Activated CD4-positive, alpha-beta T cell treated with anti-CD3 and anti-CD28 coated beads, Interleukin-2, amount 50 U/mL, for 24 hours (primary cell): Measurements from ENCODE around the gene SLC25A33.

Source experiments
- DNase-seq, 2 donors: peaks; one replicate each; pipeline ENCODE4 v3.0.0-alpha.2; 2020; ENCODE audit warnings: low read depth in 1 of 2, low spot score in 1 of 2

Gene SLC25A33

DNA sequence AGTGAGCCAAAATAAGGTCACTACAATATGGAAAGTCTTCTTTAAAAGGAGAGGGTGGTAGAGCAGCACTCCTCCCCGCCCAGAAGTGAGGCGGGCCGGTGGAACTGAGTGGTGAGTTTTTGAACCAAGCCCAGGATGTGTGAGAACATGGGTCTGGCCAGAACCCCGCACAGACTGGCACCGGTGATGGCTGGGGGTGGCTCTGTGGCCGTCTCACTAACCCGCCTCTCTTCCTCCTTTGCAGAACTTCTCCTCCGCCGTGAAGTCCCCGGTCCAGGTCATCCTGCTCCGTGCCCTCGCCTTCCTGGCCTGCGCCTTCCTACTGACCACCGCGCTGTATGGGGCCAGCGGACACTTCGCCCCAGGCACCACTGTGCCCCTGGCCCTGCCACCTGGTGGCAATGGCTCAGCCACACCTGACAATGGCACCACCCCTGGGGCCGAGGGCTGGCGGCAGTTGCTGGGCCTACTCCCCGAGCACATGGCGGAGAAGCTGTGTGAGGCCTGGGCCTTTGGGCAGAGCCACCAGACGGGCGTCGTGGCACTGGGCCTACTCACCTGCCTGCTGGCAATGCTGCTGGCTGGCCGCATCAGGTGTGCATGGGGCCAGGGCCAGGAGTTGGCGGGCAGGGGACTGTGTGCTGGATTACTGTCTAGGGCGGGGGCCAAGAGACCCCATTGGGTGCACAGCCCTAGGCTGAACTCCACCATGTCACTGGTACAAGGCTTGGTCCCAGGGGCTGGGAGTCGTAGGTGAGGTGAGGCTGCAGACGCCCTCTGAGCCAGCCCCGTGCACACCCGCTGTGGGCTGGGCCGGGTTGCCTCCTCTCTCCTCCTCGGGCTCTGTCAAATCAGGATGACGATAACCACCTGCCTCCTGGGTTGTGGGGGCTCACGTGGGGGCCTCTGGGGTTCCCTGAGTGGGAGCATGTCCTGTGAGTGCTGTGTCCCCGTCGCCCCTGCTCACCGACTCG is 61.9 kb downstream of the SLC25A33 start:
- no peak for DNase-seq

DNA sequence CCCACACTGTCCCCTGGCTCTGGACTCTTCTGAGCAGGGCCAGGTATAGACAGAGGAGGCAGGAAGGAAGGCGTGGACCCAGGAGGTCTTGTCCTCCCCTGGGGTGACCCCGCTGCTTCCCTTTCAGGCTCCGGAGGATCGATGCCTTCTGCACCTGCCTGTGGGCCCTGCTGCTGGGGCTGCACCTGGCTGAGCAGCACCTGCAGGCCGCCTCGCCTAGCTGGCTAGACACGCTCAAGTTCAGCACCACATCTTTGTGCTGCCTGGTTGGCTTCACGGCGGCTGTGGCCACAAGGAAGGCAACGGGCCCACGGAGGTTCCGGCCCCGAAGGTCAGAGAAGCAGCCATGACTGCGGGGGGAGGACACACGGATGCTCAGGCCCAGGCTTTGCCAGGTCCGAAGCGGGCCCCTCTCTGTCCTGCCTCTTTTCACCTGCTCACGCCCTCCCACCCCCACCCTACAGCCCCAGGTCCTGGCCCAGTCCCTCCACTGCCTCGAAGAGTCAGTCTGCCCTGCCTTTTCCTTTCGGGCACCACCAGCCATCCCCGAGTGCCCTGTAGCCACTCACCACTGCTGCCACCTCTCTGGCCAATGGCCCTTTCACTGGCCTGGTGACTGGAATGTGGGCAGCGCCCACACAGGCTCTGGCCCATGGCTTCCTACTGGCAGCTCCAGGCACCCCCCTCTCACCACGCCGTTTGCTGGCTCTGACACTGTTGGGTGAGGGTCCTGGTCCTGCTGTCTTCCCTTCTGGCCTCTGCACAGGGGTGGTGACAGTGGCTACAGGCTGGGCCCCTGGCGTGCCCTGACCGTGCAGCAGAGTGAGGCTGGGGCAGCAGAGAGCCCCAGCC is 62.9 kb downstream of the SLC25A33 start:
- DNase-seq: no peak

DNA sequence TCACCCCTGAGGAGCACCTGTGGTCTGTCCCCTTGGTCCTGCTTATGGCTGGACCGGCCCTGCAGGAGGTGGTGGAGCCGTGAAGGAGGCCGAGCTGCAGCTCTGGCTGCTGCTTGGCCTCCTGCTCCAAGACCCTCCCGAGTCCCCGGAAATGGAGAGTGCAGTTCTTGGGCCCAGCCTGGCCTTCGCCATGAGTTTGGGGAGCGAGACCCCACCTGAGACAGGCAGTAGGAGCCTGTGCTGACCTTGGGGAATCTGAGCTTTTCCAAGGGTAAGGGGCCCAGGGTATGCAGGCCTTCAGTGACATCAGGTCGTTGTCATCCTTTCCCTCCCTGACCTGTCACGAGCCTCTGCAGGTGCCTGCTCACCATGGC is 63.5 kb downstream of the SLC25A33 start:
- no peak for DNase-seq

DNA sequence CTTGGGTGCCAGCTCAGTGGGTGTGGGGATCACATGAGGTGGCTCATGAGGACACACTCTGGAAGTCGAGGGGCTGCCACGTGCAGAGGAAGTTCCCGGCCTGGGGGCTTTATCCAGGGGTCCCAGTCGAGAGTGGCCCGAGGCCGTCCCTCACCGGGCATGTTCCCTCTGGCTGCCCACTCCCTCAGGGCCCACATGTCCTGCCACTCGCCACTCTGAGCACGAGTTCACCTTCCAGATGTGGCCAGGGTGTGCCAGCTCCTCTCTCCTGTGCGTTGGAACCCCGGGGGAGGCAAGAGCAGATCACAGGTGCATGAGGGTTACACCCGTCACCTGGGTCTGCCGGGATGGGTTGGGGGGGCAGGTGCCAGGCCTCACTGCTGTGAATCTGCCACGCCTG is 64.0 kb downstream of the SLC25A33 start:
- DNase-seq: no peak

DNA sequence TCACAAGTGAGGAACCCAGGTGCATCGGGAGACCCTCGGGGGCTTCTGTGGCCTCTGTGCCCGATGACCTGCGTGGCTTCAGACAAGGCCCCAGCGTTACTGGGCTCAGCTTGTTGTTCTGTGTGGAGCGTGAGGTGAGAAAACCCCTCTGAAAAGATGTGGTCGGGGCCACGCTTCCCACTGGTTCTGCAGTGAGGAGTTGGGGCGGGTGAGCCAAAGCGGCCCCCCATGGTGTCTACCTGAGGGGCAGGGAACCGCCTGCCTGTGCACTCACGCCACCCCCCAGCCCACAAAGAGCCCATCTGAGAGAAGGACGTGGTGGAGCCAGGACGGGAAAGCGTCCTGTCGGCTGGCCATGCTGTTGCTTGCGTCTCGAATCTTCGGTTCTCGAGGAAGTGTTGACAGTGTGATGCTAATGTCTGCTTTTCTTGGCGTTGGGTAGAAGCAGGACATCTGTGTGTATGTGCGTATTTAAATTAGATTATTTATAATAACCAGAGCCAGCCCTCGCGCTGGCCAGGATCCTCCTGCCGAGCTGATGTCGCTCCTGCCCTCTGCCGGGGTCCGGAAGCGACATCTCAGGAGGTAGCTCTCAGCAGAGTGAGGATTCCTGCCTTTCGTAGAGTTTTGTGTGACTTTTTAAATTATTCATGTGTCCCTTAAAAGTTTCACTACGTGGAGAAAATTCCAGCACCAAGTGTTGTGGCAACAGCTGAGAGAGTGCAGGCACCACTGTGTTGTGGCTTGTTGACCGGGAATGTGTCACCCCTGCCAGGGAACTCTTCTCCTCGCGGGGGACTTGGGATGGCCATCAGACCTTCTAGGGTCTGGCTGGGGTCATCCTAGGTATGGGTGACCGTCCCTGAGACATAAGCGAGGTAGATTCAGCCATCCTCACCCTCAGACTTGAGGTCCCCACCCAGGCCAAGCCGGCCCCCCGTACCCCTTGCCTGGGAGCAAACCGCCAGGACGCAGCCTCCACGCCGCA is 64.8 kb downstream of the SLC25A33 start:
- no peak for DNase-seq

DNA sequence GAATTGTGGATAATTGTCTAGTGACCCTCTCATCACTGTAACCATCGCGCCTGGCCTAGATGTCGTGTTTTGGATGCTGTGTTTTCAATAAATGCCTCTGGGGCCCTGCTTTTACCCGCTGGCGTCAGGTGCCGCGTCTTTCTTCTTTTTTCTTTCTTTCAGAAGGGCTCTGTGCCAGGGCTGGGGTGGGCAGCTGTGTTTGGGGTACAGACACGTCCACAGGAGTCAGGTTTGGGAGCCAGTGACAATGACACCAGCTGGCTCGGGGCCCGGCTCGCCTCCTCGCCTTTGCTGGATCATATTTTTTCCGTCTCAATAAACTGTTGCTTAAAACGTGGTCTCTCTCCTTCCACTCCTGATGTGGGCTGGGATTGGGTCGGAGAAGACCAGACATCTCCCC is 65.6 kb downstream of the SLC25A33 start:
- DNase-seq: no peak

DNA sequence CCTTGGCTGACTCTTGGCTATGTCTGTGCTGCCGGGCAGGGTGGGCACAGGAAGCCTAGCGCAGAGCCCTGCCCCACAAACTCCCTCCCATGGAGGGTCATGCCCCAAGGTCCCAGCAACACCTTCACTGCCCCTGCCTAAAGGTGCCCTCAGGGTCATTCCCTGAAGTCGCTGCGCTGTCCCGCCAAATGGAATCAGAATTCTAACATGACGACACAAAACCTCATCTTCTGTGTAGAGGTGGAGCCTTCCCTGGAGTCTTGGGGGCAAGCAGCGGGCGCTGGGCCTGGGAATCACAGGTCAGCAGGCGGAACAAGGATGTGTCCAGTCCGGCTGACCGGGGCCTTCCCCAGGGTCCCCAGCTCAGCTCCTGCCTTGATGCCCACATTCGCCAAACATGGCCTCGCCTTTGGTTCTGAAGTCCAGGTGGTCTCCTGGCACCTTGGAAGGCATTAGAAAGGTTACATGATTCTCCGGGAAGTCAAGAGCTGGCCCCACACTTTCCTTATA is 66.7 kb downstream of the SLC25A33 start:
- DNase-seq: no peak

DNA sequence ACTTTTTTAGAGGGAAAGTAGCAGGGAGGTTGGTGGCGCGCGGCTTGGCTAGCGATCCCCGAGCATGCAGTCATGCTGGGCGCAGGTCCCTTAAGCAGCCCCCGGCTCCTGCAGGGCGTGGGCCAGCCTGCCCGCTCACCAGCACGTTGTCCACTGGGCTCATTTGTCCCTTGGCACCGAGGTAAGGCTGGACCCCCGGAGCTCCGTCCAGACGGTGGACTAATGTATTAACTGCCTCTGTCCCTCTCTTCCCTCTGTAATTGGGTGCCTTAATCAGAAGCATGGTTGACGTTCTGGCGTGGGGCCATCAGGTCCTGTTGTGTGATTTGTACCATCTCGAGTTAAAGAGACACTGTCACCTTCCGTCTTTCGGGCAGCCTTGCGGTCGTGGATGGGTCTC is 67.2 kb downstream of the SLC25A33 start:
- DNase-seq: no peak

DNA sequence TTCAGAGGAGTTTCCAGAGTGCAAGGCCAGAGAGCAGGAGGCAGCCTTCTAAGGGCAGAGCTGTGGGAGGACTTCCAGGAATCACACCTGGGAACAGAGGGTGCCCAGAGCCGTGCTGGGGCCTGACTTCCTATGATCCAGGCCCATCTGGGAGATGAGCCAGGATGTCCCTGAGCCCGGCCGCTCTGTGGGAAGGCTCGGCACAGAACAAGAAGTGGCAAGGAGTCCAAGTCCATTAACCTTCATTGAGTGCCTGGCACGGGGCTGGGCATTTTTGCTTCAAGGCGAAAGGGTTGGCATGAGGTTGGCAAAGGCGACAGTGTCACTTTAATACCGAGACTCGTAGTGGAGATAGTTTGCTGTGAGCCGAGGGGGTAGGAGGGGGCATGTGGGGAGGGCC is 67.7 kb downstream of the SLC25A33 start:
- no peak for DNase-seq

DNA sequence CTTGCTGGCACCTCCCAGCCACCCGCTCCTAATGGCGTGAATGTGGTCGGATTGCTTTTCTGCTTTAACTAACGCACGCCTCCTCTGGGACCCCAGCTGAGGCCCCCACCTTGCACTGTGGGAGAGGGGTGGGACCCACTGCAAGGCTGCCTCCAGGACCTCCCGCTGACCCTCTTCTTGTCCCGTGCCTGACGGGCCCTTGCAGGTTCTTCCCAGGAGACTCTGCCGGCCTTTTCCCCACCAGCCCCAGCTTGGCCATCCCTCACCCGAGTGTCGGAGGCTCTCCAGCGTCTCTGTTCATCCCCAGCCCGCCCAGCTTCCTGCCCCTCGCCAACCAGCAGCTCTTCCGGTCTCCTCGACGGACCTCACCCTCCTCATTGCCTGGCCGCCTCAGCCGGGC is 68.1 kb downstream of the SLC25A33 start:
- no peak for DNase-seq

DNA sequence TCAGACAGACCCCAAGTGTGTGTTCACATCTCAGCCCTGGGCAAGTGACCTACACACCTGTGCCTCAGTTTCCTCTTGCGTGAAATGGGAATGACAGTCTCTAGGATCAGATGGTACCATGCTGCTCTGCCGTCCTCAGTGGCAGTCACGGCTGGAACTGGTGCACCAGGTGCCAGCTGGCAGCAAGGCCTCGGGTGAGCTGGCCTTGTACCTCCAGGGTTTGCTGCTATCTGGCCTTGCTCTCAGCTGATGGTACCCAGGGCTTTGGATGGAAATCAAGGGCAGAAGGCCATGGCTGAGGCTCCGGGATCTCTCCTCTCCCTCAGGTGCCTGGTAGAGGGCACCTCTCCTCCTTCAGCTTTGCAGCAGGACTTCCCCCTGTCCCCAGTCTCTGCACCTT is 70.7 kb downstream of the SLC25A33 start:
- DNase-seq: no peak

DNA sequence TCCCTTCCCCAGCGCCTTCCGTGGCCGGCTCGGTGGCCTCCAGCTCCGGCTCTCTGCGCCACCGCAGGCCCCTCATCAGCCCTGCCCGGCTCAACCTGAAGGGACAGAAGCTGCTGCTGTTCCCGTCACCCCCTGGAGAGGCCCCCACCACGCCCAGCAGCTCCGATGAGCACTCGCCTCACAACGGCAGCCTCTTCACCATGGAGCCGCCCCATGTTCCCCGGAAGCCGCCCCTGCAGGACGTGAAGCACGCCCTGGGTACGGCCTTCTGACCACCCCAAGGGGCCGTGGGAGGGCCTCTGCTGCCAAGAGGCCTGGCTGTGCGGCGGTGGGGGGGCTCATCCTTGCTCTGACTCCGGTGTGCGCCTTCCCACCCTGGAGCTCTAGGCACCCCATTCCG is 71.3 kb downstream of the SLC25A33 start:
- no peak for DNase-seq

DNA sequence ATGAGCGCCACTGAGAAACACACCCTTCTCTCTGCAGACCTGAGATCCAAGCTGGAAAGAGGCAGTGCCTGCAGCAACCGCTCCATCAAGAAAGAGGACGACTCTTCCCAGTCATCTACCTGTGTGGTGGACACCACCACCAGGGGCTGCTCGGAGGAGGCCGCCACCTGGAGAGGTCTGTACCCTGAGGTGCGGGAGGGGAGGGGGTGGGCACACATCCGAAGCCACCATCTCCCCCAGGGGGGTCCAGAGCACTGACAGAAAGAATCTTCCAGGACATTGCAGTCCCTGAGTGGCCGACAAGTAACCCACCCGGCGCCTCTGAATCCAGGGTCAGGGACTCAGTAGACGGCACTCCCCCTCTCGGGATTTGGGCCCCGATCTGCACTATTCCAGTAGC is 72.5 kb downstream of the SLC25A33 start:
- no peak for DNase-seq

DNA sequence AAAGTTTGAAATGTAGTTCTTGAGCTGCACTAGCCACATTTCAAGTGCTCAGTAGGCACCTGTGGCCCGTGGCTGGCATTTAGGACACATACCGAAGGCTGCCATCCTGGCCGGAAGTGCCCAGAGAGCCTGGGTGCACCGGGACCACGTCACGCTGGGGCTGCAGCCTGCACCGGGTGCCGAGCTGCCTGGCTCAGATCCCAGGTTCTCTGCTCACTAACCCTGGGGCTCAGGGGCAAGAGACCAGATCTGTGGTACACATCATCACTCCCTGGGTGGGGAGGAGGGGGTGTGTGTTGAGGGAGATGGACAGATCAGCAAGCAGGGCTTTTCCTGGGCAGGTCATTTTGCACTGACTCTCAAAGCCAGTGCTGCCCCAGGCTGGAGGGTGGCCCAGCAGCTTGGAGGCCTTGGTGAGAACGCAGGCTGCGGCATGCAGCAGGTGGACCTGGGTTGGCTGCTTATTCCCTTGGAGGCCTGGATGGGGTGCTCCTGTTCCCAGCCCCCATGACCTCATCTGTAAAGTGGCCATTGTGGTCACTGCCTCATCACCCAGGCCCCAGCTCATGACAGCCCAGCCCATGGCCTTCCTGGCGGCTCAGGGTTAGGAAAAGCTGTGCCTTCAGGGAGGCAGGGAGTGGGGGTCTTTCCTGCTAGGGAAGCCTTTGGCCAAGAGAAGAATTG is 73.0 kb downstream of the SLC25A33 start:
- no peak for DNase-seq

DNA sequence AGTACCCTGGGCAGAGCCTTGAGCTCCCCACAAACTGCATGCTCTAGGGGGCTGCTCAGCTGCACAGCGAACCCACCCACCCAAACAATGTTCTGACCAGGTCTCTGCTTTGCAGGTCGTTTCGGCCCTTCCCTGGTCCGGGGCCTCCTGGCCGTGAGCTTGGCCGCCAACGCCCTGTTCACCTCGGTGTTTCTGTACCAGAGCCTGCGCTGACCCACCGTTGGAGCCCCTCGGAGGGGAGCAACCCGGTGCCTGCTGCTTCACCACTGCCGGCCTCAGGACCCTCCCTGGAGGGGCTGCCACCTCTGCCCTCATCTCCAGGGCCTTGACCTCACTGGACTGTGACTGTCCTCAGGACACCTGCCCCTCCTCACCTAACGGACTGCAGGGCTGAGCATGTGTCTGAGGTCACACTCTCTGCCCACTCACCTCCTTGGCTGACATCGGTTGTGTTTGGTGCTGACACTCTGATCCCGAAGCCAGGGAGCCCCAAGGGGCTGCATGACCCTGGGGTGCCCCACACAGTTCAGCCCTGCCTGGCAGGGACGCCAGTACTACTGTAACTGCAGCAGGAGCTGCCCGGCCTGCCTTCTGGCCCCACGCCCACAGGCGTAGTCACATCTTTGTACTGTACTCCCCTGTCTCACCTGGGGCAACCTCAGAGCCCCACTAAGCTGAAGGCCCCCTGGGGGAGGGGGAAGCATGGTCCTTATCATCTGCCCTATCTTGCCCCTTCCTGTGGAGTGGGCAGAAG is 73.8 kb downstream of the SLC25A33 start:
- DNase-seq: no peak

DNA sequence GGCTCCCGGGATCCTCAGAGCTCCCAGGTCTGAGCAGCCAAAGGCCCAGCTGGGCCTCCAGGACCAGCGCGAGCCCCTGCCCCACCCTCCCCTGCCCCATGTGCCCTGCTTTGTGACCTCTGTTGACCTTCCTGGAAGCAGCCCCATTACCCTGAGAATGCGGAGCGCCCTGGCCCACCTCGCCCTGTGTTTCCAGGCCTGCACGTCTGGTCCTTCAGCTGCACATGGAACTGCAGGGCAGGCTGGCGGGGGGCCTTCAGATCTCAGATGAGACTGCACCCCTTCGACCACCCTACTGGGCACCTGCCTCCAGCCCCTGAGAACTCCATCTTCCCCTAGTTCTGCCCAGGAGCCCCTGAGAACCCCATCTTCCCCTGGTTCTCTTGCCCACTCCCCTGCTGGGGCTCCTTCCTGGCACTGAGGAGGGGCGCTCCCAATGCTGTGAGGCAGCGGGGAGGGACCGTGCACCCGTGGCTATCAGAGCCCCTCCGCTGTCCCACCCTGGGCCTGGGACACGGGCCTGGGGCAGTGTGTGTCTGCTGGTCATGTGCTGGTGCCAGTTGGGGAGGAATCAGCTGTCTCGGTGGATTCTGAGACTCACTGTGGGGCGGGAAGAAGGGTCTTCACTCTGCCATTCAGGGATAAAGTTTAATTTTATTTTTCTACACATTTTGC is 74.5 kb downstream of the SLC25A33 start:
- no peak for DNase-seq

DNA sequence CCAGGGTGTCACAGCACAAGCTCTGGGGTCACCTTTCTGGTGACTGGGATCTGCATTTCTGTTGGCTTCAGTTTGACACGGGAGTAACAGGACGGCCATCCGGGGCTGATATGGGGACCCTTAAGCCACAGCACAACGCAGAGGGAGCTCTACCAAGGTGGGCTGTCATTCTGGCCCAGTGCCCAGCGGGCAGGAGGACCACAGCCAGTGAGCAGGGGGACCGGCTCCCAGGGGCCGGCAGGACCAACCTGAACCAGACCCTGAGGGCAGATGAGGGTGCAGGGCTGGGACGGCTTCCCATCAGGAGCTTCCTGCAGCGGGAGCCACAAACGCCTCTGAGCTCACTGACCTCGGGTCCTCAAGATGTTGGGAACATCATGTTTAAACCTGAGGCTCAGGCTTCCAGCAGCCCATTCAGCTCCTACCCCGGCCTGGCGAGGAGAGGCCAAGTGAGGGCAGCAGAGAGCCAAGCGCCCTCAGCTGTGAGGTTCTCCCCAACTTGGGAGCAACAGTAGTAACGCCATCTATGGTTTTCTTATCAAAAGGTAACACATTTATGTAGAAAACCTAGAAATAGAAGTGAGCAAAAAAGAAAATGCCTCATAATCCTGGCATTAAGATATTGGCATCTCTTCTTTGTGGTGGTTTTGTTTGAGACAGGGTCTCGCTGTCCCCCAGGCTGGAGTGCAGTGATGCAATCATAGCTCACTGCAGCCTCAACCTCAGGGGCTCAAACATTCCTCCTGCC is 76.2 kb downstream of the SLC25A33 start:
- DNase-seq: peak in 1 of 2 donors; percentile 19
